ENCODE measurements around the gene FOXF1. TPM values are rescaled to one million over a fixed set of nuclear protein-coding genes. Genes with fewer than 3 reads are reported as not detected.

Gene FOXF1
- total RNA-seq, 1 experiment from 2014 or later, result 0.10 TPM

DNA sequence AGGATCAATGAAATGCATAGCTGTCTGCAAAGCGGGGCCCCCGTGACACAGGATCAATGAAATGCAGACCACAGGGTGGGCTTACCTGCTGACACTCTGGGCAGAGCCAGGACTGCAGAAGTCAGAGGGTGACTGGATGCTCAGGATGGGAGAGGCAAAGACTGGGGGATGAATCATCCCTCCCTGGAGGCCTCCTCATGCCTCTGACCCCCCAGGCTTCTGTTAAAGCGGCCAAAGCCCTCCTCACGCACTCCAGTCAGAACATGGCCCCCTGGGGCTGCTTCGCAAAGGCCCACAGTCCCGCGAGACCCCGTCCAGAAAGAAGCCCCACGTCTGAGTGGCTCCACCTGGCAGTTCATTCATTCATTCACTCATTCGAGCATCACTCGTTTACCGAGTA is 38.4 kb upstream of the FOXF1 start:
- CTCF ChIA-PET, result no interaction called here
- BruUV-seq (replicated peaks), result no TSS peak
- intact Hi-C loops (cut with micrococcal nuclease; ENCODE audit: unreplicated experiment) (no loop called here), in situ Hi-C loops (cut with HindIII; ENCODE audit: low pct_unique_long_range_greater_than_20kb, low sequenced_read_pairs) (no loop called here)
- Histone ChIP-seq H3K27me3 (ENCODE audit: control insufficient read depth, insufficient read depth, low read length) (peaks cover 3% of the 10 kb centered on the region), H3K4me3 (ENCODE audit: low read depth in 2 of 2, low read length in 2 of 2) (no peak overlapping the region), H3K9me3 (ENCODE audit: control insufficient read depth, insufficient read depth, low read depth, low read length) (no peaks in the 10 kb centered on the region), H3K4me1 (ENCODE audit: control insufficient read depth, insufficient read depth, low read length) (no peaks in the 10 kb centered on the region), H3K27ac (ENCODE audit: low read length) (no peak overlapping the region), H3K36me3 (ENCODE audit: control insufficient read depth, insufficient read depth, low read length) (no peaks in the 10 kb centered on the region)
- POLR2A ChIA-PET, result no interaction called here
- ATAC-seq, result no peak
- no peak for DNase-seq (ENCODE audit: low read depth, low spot score)
- TF ChIP-seq, protein P1, sequence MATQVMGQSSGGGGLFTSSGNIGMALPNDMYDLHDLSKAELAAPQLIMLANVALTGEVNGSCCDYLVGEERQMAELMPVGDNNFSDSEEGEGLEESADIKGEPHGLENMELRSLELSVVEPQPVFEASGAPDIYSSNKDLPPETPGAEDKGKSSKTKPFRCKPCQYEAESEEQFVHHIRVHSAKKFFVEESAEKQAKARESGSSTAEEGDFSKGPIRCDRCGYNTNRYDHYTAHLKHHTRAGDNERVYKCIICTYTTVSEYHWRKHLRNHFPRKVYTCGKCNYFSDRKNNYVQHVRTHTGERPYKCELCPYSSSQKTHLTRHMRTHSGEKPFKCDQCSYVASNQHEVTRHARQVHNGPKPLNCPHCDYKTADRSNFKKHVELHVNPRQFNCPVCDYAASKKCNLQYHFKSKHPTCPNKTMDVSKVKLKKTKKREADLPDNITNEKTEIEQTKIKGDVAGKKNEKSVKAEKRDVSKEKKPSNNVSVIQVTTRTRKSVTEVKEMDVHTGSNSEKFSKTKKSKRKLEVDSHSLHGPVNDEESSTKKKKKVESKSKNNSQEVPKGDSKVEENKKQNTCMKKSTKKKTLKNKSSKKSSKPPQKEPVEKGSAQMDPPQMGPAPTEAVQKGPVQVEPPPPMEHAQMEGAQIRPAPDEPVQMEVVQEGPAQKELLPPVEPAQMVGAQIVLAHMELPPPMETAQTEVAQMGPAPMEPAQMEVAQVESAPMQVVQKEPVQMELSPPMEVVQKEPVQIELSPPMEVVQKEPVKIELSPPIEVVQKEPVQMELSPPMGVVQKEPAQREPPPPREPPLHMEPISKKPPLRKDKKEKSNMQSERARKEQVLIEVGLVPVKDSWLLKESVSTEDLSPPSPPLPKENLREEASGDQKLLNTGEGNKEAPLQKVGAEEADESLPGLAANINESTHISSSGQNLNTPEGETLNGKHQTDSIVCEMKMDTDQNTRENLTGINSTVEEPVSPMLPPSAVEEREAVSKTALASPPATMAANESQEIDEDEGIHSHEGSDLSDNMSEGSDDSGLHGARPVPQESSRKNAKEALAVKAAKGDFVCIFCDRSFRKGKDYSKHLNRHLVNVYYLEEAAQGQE (IDR thresholded peaks at IDR 0.05; ENCODE audit: insufficient read depth in 1 of 2, low read depth in 2 of 2, low read length in 1 of 2), result no peak
- TF ChIP-seq TCF7L2 (IDR thresholded peaks at IDR 0.05; ENCODE audit: low read depth, low read length), result no peak
- TF ChIP-seq SIN3A (IDR thresholded peaks at IDR 0.05; ENCODE audit: borderline replicate concordance, insufficient read depth, low read depth, low read length), result no peak
- TF ChIP-seq POLR2AphosphoS5 (IDR thresholded peaks at IDR 0.05; ENCODE audit: low read depth, low read length), result no peak
- TF ChIP-seq, protein P2, sequence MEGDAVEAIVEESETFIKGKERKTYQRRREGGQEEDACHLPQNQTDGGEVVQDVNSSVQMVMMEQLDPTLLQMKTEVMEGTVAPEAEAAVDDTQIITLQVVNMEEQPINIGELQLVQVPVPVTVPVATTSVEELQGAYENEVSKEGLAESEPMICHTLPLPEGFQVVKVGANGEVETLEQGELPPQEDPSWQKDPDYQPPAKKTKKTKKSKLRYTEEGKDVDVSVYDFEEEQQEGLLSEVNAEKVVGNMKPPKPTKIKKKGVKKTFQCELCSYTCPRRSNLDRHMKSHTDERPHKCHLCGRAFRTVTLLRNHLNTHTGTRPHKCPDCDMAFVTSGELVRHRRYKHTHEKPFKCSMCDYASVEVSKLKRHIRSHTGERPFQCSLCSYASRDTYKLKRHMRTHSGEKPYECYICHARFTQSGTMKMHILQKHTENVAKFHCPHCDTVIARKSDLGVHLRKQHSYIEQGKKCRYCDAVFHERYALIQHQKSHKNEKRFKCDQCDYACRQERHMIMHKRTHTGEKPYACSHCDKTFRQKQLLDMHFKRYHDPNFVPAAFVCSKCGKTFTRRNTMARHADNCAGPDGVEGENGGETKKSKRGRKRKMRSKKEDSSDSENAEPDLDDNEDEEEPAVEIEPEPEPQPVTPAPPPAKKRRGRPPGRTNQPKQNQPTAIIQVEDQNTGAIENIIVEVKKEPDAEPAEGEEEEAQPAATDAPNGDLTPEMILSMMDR (IDR thresholded peaks at IDR 0.05), result no peak

DNA sequence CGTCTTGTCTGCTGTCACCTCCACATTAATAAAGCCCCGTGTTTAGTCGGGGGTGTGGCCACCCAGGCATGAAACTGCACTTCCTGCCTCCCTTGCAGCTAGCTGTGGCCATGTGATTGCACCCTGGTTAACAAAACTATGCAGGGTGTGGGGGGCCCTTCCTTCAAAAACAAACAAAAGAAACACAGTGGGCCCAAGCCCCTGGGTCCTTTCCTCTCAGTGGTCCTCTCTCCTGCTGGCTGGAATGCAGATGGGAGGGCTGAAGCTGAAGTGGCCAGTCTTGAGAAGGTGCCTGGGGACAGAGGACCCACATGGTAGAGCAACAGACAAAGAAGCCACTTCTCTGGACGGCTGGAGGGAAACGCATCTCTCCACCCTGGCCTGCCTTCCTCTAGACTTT is 38.0 kb upstream of the FOXF1 start:
- intact Hi-C loops (cut with micrococcal nuclease; ENCODE audit: unreplicated experiment) (no loop called here), in situ Hi-C loops (cut with HindIII; ENCODE audit: low pct_unique_long_range_greater_than_20kb, low sequenced_read_pairs) (no loop called here)
- TF ChIP-seq, protein P2 (IDR thresholded peaks at IDR 0.05), result no peak
- no peak for TF ChIP-seq TCF7L2 (IDR thresholded peaks at IDR 0.05; ENCODE audit: low read depth, low read length)
- TF ChIP-seq SIN3A (IDR thresholded peaks at IDR 0.05; ENCODE audit: borderline replicate concordance, insufficient read depth, low read depth, low read length), result no peak
- TF ChIP-seq, protein P1 (IDR thresholded peaks at IDR 0.05; ENCODE audit: insufficient read depth in 1 of 2, low read depth in 2 of 2, low read length in 1 of 2), result no peak
- CTCF ChIA-PET, result interaction anchor here (0.6 kb wide), 1 partner anchor 21 kb away, joined by 3 read pairs; no protein-coding TSS in a partner anchor
- Histone ChIP-seq H3K4me3 (ENCODE audit: low read depth in 2 of 2, low read length in 2 of 2) (no peak overlapping the region), H3K27ac (ENCODE audit: low read length) (no peak overlapping the region), H3K36me3 (ENCODE audit: control insufficient read depth, insufficient read depth, low read length) (no peaks in the 10 kb centered on the region), H3K9me3 (ENCODE audit: control insufficient read depth, insufficient read depth, low read depth, low read length) (no peaks in the 10 kb centered on the region), H3K4me1 (ENCODE audit: control insufficient read depth, insufficient read depth, low read length) (no peaks in the 10 kb centered on the region), H3K27me3 (ENCODE audit: control insufficient read depth, insufficient read depth, low read length) (peaks cover 4% of the 10 kb centered on the region)
- POLR2A ChIA-PET, result no interaction called here
- BruUV-seq (replicated peaks), result no TSS peak
- DNase-seq (ENCODE audit: low read depth, low spot score) (no peak), ATAC-seq (no peak)

Data from Panc1 (cell line).